Ishikawa (cell line): Measurements from ENCODE around the gene SPON1.

Source experiments
- CEBPB ChIP-seq: IDR thresholded peaks from 2 replicates; pipeline ENCODE4 v1.6.1; 2012
- CREB1 ChIP-seq: IDR thresholded peaks from 2 replicates; pipeline ENCODE4 v1.6.1; 2012; ENCODE audit warnings: low read depth
- EGR1 ChIP-seq: IDR thresholded peaks from 2 replicates; pipeline ENCODE4 v1.6.1; 2012
- EP300 ChIP-seq: IDR thresholded peaks from 2 replicates; pipeline ENCODE4 v1.6.1; 2012; ENCODE audit warnings: borderline replicate concordance
- FOXM1 ChIP-seq: IDR thresholded peaks from 2 replicates; pipeline ENCODE4 v1.6.1; 2012; ENCODE audit warnings: low read depth, borderline replicate concordance
- NFIC ChIP-seq: IDR thresholded peaks from 2 replicates; pipeline ENCODE4 v1.6.1; 2012
- RAD21 ChIP-seq: IDR thresholded peaks from 2 replicates; pipeline ENCODE4 v1.6.1; 2012; ENCODE audit warnings: low read depth
- REST ChIP-seq: IDR thresholded peaks from 2 replicates; pipeline ENCODE4 v1.6.1; 2012; ENCODE audit warnings: low read depth, mild to moderate bottlenecking
- TAF1 ChIP-seq: IDR thresholded peaks from 2 replicates; pipeline ENCODE4 v1.6.1; 2012; ENCODE audit warnings: low read depth, mild to moderate bottlenecking
- USF1 ChIP-seq: IDR thresholded peaks from 2 replicates; pipeline ENCODE4 v1.6.1; 2012
- YY1 ChIP-seq: IDR thresholded peaks from 2 replicates; pipeline ENCODE4 v1.6.1; 2012; ENCODE audit warnings: low read depth
- ZBTB7A ChIP-seq: IDR thresholded peaks from 2 replicates; pipeline ENCODE4 v1.6.1; 2012; ENCODE audit warnings: low read depth
- TF ChIP-seq, protein P1 (sequence below): IDR thresholded peaks from 2 replicates; pipeline ENCODE4 v1.6.1; 2012

DNA sequence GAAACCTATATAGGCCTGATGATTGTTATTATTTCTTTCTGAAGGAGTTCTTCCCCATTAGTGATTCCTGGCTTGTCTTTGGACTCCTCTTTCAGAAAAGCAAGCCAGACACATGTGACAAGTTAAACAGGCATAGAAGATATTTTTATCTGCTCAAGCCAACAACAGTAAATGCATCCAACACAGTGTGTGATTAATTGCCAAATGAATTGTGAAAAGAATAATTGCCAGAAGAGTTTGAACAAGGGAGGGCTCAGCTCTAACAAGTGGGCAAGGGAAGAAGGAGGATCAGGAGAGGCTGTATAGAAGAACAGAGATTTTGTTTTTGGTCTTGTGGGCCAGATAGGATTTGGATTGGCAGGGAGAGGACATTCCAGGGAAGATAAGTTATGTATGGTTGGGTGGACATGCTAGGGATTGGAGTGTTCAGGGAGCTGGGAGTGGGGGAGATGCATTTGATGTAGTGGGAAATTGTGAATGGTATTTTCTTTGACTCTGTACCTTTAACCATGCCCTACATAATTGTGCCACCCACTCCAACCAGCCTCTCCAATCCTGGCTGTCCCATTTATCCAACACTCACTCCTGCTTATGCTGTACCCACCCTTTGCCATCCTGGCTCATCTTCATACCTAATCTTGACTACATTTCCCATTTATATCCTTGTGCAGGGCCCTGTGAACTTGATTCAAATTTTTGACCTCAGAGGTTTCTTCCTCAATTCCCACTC lies 223.7 kb downstream of the SPON1 start:
- TF ChIP-seq EGR1, result no peak
- no peak for TF ChIP-seq RAD21
- no peak for TF ChIP-seq EP300
- TF ChIP-seq TAF1, result no peak
- no peak for TF ChIP-seq YY1
- TF ChIP-seq ZBTB7A, result no peak
- no peak for TF ChIP-seq REST
- TF ChIP-seq NFIC, result no peak
- TF ChIP-seq USF1, result no peak
- TF ChIP-seq FOXM1, result no peak
- TF ChIP-seq, protein P1, sequence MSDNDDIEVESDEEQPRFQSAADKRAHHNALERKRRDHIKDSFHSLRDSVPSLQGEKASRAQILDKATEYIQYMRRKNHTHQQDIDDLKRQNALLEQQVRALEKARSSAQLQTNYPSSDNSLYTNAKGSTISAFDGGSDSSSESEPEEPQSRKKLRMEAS, result no peak
- TF ChIP-seq CREB1, result no peak
- TF ChIP-seq CEBPB, result no peak
